Endothelial cell of coronary artery (primary cell): ENCODE data around the gene HMOX2. TPM values are rescaled to one million over a fixed set of nuclear protein-coding genes. Genes with fewer than 3 reads are reported as not detected.

ENCODE experiments used
- total RNA-seq: library from RNA; depleted of rRNA; stranded (reverse); fragments of >200 nt; gene quantifications from 2 replicates; pipeline ENCODE4 v1.2.3, GENCODE V29; 2014

HMOX2 gene
- 113 and 193 TPM in 2 replicates for total RNA-seq

GRCh38 chr16:4475880-4476788 lies at the start of gene HMOX2:
Gene HMOX2, plus strand, starts transcription at chr16:4476398. Its CDS starts 29,127 bp downstream, at chr16:4505525.

GRCh38 chr16:4474192-4474961 lies 1.8 kb upstream of the HMOX2 start, which contains the start of gene NMRAL1:
Gene NMRAL1, minus strand, starts transcription at chr16:4474625. Its CDS starts 493 bp downstream, at chr16:4474132.

GRCh38 chr16:4538350-4539235 lies 62.4 kb downstream of the HMOX2 start, which contains the start of gene CDIP1:
Gene CDIP1, minus strand, starts transcription at chr16:4538773. Its CDS starts 24,643 bp downstream, at chr16:4514130.

GRCh38 chr16:4556112-4556511 lies 79.9 kb downstream of the HMOX2 start, which contains the start of gene C16orf96:
Gene C16orf96, plus strand, starts transcription at chr16:4556340. Its CDS starts 150 bp downstream, at chr16:4556490.

Other genes with a start within 250 kb of the HMOX2 start
- under 0.01 TPM in 2 replicates for gene SRL, start 234.3 kb upstream of the HMOX2 start, total RNA-seq
- gene TFAP4, start 203.4 kb upstream of the HMOX2 start, total RNA-seq: 6.3 and 8.9 TPM in 2 replicates
- 0.99 and 1.8 TPM in 2 replicates for gene GLIS2, start 160.3 kb upstream of the HMOX2 start, total RNA-seq
- gene PAM16, start 125.1 kb upstream of the HMOX2 start, total RNA-seq: 31.5 and 34.1 TPM in 2 replicates
- gene VASN, start 104.5 kb upstream of the HMOX2 start, total RNA-seq: 0.18 and 4.0 TPM in 2 replicates
- gene CORO7, start 59.8 kb upstream of the HMOX2 start, total RNA-seq: 38.2 and 40.3 TPM in 2 replicates
- gene DNAJA3, start 50.5 kb upstream of the HMOX2 start, total RNA-seq: 43.5 and 53.1 TPM in 2 replicates
- gene NMRAL1, start 1.8 kb upstream of the HMOX2 start, total RNA-seq: 64.6 and 69.6 TPM in 2 replicates
- gene CDIP1, start 62.4 kb downstream of the HMOX2 start, total RNA-seq: 11.2 and 11.8 TPM in 2 replicates
- not detected in 2 replicates for gene C16orf96, start 79.9 kb downstream of the HMOX2 start, total RNA-seq
- gene UBALD1, start 138.5 kb downstream of the HMOX2 start, total RNA-seq: 3.9 and 4.9 TPM in 2 replicates
- 17.9 and 24.5 TPM in 2 replicates for gene MGRN1, start 148.4 kb downstream of the HMOX2 start, total RNA-seq
- 26.0 and 31.7 TPM in 2 replicates for gene NUDT16L1, start 217.2 kb downstream of the HMOX2 start, total RNA-seq